OCI-LY1 (cell line): ENCODE results near the gene PDGFRB.

ENCODE experiments used
- H2AFZ ChIP-seq: fragments of 200-600 bp; sonication (generic), shearing (Covaris generic); 2 replicates; pipeline ENCODE4 v1.6.0; 2014; ENCODE audit warnings: antibody characterized with exemption, mild to moderate bottlenecking, low read length
- H3F3A ChIP-seq: fragments of 200-600 bp; sonication (generic), shearing (Covaris generic); 2 replicates; pipeline ENCODE4 v1.6.0; 2014; ENCODE audit warnings: mild to moderate bottlenecking, antibody characterized with exemption, low read length, moderate library complexity; ENCODE audit not compliant: insufficient read depth
- H3K27ac ChIP-seq: fragments of 200-600 bp; sonication (generic); 2 replicates; pipeline ENCODE4 v1.5.1; 2014; ENCODE audit warnings: low read length, mixed run types, mild to moderate bottlenecking, low read depth; ENCODE audit not compliant: poor library complexity, severe bottlenecking
- H3K27me3 ChIP-seq: fragments of 200-600 bp; sonication (generic); 2 replicates; pipeline ENCODE4 v1.6.0; 2014; ENCODE audit warnings: antibody characterized with exemption, mild to moderate bottlenecking, low read length, moderate library complexity; ENCODE audit not compliant: insufficient read depth
- H3K36me3 ChIP-seq: fragments of 200-600 bp; sonication (generic); 2 replicates; pipeline ENCODE4 v1.6.1; 2014; ENCODE audit warnings: mild to moderate bottlenecking, antibody characterized with exemption, low read length, moderate library complexity, mixed read lengths; ENCODE audit not compliant: insufficient read depth
- H3K4me1 ChIP-seq: fragments of 200-600 bp; sonication (generic); 2 replicates; pipeline ENCODE4 v1.5.1; 2014; ENCODE audit warnings: mild to moderate bottlenecking, low read length, moderate library complexity; ENCODE audit not compliant: insufficient read depth, severe bottlenecking
- H3K4me2 ChIP-seq: fragments of 200-600 bp; sonication (generic), shearing (Covaris generic); 2 replicates; pipeline ENCODE4 v1.6.1; 2014; ENCODE audit warnings: low read length
- H3K4me3 ChIP-seq: fragments of 200-600 bp; sonication (generic); 2 replicates; pipeline ENCODE4 v1.5.1; 2014; ENCODE audit warnings: low read length, low read depth, mild to moderate bottlenecking, mixed read lengths; ENCODE audit not compliant: poor library complexity, severe bottlenecking
- H3K79me2 ChIP-seq: fragments of 200-600 bp; shearing (Covaris generic); 2 replicates; pipeline ENCODE4 v1.6.1; 2016; ENCODE audit warnings: mixed run types, low read length, mixed read lengths; ENCODE audit not compliant: insufficient read depth
- H3K9ac ChIP-seq: fragments of 200-600 bp; sonication (generic), shearing (Covaris generic); 2 replicates; pipeline ENCODE4 v1.6.1; 2014; ENCODE audit warnings: mild to moderate bottlenecking, low read length, mixed read lengths
- H3K9me2 ChIP-seq: fragments of 200-600 bp; sonication (generic), shearing (Covaris generic); 2 replicates; pipeline ENCODE4 v1.6.1; 2014; ENCODE audit warnings: low read depth, mild to moderate bottlenecking, low read length, mixed read lengths
- H3K9me3 ChIP-seq: fragments of 200-600 bp; shearing (Covaris generic); 2 replicates; pipeline ENCODE4 v1.6.1; 2014; ENCODE audit warnings: low read length, mixed read lengths
- H4K20me1 ChIP-seq: fragments of 200-600 bp; sonication (generic), shearing (Covaris generic); 2 replicates; pipeline ENCODE4 v1.6.0; 2016; ENCODE audit warnings: mild to moderate bottlenecking, low read length; ENCODE audit not compliant: insufficient read depth
- CTCF ChIP-seq: fragments of 200-600 bp; sonication (generic), shearing (Covaris generic); IDR thresholded peaks from 2 replicates; pipeline ENCODE4 v1.5.1; 2017; ENCODE audit warnings: mild to moderate bottlenecking, antibody characterized with exemption, low read length, moderate library complexity, mixed read lengths
- EZH2 ChIP-seq: fragments of 200-600 bp; sonication (generic), shearing (Covaris generic); IDR thresholded peaks from 2 replicates; pipeline ENCODE4 v1.8.0; 2017; ENCODE audit warnings: borderline replicate concordance, mixed run types, mild to moderate bottlenecking, antibody characterized with exemption, low read length, moderate library complexity, mixed read lengths

Gene PDGFRB

GRCh38 chr5:150070821-150071220 lies 84.8 kb downstream of the PDGFRB start:
- no peak overlapping the region for H3K9ac ChIP-seq
- no peaks in the 10 kb centered on the region for H4K20me1 ChIP-seq
- no peak for TF ChIP-seq CTCF
- no peak for TF ChIP-seq EZH2
- no peak overlapping the region for H2AFZ ChIP-seq
- H3K27ac ChIP-seq, result no peak overlapping the region
- no peaks in the 10 kb centered on the region for H3K9me3 ChIP-seq
- no peak overlapping the region for H3K4me2 ChIP-seq
- no peaks in the 10 kb centered on the region for H3K79me2 ChIP-seq
- H3K4me1 ChIP-seq, result no peaks in the 10 kb centered on the region
- H3K4me3 ChIP-seq, result no peak overlapping the region
- H3K36me3 ChIP-seq, result no peaks in the 10 kb centered on the region
- no peaks in the 10 kb centered on the region for H3K9me2 ChIP-seq
- no peaks in the 10 kb centered on the region for H3F3A ChIP-seq
- H3K27me3 ChIP-seq, result peaks cover 10% of the 10 kb centered on the region; the same call in 1 of the 2 replicates

GRCh38 chr5:150069672-150070627 lies 85.7 kb downstream of the PDGFRB start:
- Histone ChIP-seq H3K4me3 (no peak overlapping the region), H3K27me3 (peaks cover 13% of the 10 kb centered on the region; the same call in 1 of the 2 replicates), H3K36me3 (no peaks in the 10 kb centered on the region), H3K79me2 (no peaks in the 10 kb centered on the region), H3K9me3 (no peaks in the 10 kb centered on the region), H3K9me2 (no peaks in the 10 kb centered on the region), H3K4me1 (no peaks in the 10 kb centered on the region), H4K20me1 (no peaks in the 10 kb centered on the region), H3K27ac (no peak overlapping the region), H2AFZ (no peak overlapping the region), H3K9ac (no peak overlapping the region), H3K4me2 (no peak overlapping the region), H3F3A (no peaks in the 10 kb centered on the region)
- TF ChIP-seq EZH2, result no peak
- TF ChIP-seq CTCF, result no peak

- H4K20me1 ChIP-seq, result no peaks in the 10 kb centered on the region
- H3K4me3 ChIP-seq, result no peak overlapping the region
These were observed 86.5 kb downstream of the PDGFRB start for GRCh38 chr5:150068961-150069645.

More at GRCh38 chr5:150068961-150069645, 86.5 kb downstream of the PDGFRB start:
- H3K27ac ChIP-seq, result no peak overlapping the region
- no peaks in the 10 kb centered on the region for H3K79me2 ChIP-seq
- H3K27me3 ChIP-seq, result peaks cover 13% of the 10 kb centered on the region; the same call in 1 of the 2 replicates
- no peaks in the 10 kb centered on the region for H3F3A ChIP-seq
- no peaks in the 10 kb centered on the region for H3K9me3 ChIP-seq
- no peak for TF ChIP-seq CTCF
- TF ChIP-seq EZH2, result no peak
- no peak overlapping the region for H2AFZ ChIP-seq
- no peak overlapping the region for H3K4me2 ChIP-seq
- no peak overlapping the region for H3K9ac ChIP-seq
- H3K4me1 ChIP-seq, result no peaks in the 10 kb centered on the region
- no peaks in the 10 kb centered on the region for H3K9me2 ChIP-seq
- H3K36me3 ChIP-seq, result no peaks in the 10 kb centered on the region
